HG03521 (cell line): ENCODE results near the gene PIGM.

Source experiments
- ATAC-seq: cut with Tn5 transposase; IDR thresholded peaks from one replicate; pipeline ENCODE4 v1.9.1; 2021; ENCODE audit warnings: mild to moderate bottlenecking, moderate library complexity; ENCODE audit not compliant: unreplicated experiment

PIGM gene

GRCh38 chr1:159990005-159990404, 41.8 kb downstream of the PIGM start:
- no peak for ATAC-seq

GRCh38 chr1:159989581-159989980, 42.2 kb downstream of the PIGM start:
- ATAC-seq, result no peak

- no peak for ATAC-seq
Measured at GRCh38 chr1:159988006-159988405, 43.8 kb downstream of the PIGM start.

DNA sequence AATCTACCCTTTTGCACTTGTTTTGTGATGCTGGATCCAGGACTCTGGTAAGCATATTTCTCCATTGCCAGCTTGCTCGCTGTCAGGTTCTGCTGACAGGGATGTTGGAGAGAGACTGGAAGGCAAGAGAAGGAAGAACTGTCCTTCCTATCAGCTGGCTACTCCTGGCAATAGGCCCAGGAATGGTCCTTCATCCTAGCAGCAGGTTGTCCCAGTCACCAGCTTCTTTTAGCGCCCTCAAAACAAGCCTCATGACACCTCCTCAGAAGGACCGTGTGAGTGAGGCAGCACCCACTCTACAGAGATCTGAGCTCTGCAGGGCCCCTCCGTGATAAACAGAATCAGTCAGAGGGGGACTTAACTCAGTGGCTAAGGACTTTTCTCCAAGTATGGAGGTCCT, 44.6 kb downstream of the PIGM start:
- ATAC-seq, result no peak

- no peak for ATAC-seq
Measured at GRCh38 chr1:159986531-159986930, 45.3 kb downstream of the PIGM start.

DNA sequence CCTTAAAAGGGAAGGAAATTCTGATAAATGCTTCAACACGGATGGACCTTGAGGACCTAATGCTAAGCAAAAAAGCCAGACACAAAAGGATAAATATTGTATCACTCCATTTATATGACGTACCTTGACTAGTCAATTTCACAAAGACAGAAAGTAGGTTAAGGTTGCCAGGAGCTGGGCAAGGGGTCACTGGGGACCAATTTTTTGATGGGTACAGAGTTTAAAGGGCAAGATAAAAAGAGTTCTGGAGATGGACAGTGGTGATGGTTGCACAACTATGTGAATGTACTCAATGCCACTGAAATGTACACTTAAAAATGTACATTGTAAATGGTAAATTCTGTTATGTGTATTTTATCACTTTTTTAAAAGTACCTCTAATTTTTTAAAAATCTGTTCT, 45.7 kb downstream of the PIGM start:
- no peak for ATAC-seq

DNA sequence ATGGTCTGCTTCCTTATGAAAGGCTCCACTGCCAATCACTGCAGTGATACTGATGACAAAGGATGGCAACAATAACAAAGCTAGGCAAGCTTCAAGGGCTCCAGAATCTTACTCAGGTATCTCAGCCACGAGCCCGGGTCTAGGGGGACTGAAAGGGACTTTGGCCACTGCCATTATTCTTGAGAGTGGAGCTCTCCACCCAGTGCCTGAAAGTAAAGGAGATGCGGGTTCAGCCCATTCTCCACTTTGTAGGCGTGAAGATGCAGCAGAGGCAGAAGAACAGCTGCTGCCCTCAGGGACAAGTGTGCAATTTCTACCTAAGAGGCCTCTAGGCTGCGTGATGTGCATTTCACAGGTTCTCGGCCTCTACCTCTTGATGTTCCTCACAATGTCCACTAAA, 46.3 kb downstream of the PIGM start:
- ATAC-seq, result no peak

- ATAC-seq, result no peak
Measured at GRCh38 chr1:159983681-159984080, 48.1 kb downstream of the PIGM start.

- ATAC-seq, result no peak
Measured at GRCh38 chr1:159982280-159982679, 49.5 kb downstream of the PIGM start.

- ATAC-seq, result no peak
Measured at GRCh38 chr1:159981351-159982055, 50.3 kb downstream of the PIGM start.

DNA sequence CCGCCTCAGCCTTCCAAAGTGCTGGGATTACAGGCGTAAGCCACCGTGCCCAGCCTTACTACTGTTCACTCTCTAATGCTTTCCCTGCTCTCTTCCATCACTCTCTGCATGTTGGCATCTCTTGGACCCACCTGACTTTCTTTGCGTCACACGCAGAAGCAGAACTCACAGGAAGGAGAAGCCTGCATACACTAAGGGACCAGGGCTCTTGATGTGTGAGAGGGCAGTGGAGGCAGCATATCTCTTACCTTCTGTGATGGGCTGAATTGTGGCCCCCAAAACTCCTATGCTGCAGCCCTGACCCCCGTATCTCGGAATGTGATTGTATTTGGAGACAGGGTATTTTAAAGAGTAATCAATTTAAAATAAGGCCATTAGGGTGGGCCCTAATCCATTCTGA, 51.0 kb downstream of the PIGM start:
- no peak for ATAC-seq

- no peak for ATAC-seq
Measured at GRCh38 chr1:159980076-159980475, 51.7 kb downstream of the PIGM start.

GRCh38 chr1:159979257-159979656, 52.5 kb downstream of the PIGM start:
- no peak for ATAC-seq

DNA sequence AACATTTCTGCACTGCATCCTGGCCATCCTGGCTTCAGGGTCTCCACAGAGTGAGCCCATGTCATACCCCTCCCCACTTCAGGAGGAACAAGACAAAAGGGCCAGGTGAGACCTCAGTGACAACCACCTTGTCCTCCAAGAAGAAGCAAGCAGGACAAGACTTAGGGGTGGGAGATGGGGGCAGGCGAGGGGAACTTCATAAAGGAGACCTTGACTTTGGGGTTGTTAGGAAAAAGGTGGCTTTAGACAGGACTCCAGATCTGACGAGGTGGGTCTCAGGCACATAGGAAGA, 53.7 kb downstream of the PIGM start:
- ATAC-seq, result no peak

GRCh38 chr1:159977364-159978106, 54.3 kb downstream of the PIGM start:
- ATAC-seq, result no peak
